PFSK-1 (cell line): ENCODE data around the gene NUB1.

Experiments
- FOXP2 ChIP-seq: optimal IDR thresholded peaks from 2 replicates; pipeline ENCODE3; 2011; ENCODE audit warnings: borderline replicate concordance, control low read depth, inconsistent platforms; ENCODE audit not compliant: insufficient read depth; ENCODE audit errors: extremely low read length, extremely low read depth
- POLR2AphosphoS5 ChIP-seq: IDR thresholded peaks from 2 replicates; pipeline ENCODE4 v1.6.1; 2012; ENCODE audit warnings: low read depth, mild to moderate bottlenecking, control low read depth, low read length, moderate library complexity
- SIN3A ChIP-seq: IDR thresholded peaks from 2 replicates; pipeline ENCODE4 v1.6.1; 2012; ENCODE audit warnings: mild to moderate bottlenecking, low read length, moderate library complexity, borderline replicate concordance; ENCODE audit not compliant: insufficient read depth
- TAF1 ChIP-seq: IDR thresholded peaks from 2 replicates; pipeline ENCODE4 v1.6.1; 2012; ENCODE audit warnings: low read length, control low read depth, borderline replicate concordance; ENCODE audit not compliant: insufficient read depth
- TF ChIP-seq, protein P1 (sequence below), 2 experiments: IDR thresholded peaks; 2 replicates each; pipeline versions ENCODE4 v1.6.1 to v1.8.0; 2011 to 2012; ENCODE audit warnings: low read depth in 2 of 2, low read length in 2 of 2, control low read depth in 1 of 2, inconsistent platforms in 1 of 2, mild to moderate bottlenecking in 1 of 2, moderate library complexity in 1 of 2; ENCODE audit not compliant: insufficient read depth in 1 of 2

Gene NUB1

DNA sequence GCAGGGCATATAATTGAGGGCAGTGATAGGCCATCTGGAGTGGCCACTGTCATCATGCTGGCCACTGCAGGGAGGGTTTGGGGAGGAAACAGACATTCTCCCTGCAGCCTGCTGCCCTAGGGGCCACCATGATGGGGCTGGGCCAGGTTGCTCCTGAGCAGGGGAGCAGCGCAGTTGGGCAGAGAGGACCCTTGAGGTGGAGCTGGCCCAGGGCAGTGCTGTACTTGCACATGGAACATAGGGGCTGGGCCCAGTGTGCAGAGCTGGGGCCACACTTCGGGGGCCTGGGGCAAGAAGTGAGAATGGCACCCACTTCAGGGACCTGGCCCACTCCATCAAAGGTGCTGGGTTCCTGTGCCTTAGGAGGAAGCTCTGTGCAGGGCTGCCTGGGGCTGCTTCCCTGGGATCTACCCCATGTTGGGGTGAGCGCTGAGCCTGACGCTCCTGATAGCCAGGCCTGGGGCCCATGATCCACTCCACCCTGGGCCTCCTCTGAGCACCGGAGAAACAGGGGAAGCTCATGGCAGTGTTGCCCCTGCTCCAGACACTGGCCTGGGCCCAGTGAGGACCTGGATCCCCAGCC, 21.3 kb upstream of the NUB1 start:
- TF ChIP-seq POLR2AphosphoS5, result no peak
- TF ChIP-seq, protein P1, sequence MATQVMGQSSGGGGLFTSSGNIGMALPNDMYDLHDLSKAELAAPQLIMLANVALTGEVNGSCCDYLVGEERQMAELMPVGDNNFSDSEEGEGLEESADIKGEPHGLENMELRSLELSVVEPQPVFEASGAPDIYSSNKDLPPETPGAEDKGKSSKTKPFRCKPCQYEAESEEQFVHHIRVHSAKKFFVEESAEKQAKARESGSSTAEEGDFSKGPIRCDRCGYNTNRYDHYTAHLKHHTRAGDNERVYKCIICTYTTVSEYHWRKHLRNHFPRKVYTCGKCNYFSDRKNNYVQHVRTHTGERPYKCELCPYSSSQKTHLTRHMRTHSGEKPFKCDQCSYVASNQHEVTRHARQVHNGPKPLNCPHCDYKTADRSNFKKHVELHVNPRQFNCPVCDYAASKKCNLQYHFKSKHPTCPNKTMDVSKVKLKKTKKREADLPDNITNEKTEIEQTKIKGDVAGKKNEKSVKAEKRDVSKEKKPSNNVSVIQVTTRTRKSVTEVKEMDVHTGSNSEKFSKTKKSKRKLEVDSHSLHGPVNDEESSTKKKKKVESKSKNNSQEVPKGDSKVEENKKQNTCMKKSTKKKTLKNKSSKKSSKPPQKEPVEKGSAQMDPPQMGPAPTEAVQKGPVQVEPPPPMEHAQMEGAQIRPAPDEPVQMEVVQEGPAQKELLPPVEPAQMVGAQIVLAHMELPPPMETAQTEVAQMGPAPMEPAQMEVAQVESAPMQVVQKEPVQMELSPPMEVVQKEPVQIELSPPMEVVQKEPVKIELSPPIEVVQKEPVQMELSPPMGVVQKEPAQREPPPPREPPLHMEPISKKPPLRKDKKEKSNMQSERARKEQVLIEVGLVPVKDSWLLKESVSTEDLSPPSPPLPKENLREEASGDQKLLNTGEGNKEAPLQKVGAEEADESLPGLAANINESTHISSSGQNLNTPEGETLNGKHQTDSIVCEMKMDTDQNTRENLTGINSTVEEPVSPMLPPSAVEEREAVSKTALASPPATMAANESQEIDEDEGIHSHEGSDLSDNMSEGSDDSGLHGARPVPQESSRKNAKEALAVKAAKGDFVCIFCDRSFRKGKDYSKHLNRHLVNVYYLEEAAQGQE (IDR thresholded peaks at IDR 0.05; ENCODE audit: insufficient read depth in 1 of 2, low read depth in 2 of 2, low read length in 2 of 2), result no peak
- no peak for TF ChIP-seq FOXP2
- no peak for TF ChIP-seq SIN3A
- no peak for TF ChIP-seq TAF1

DNA sequence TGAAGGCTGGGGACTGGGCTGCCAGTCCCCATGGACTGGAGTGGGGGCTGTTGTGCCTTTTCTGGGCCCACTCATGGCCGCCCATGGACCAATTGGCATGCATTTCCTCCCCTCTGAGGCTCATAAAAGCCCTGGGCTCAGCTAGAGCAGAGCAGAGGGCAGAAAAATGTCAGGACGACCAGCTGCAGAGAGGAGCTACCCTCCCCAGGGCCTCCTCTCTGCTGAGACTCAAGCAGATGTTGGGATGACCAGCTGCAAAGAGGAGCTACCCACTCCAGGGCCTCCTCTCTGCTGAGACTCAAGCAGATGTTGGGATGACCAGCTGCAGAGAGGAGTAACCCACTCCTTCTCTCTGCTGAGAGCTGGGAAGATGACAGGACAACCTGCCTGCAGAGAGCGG, 20.3 kb upstream of the NUB1 start:
- no peak for TF ChIP-seq FOXP2
- TF ChIP-seq SIN3A, result no peak
- TF ChIP-seq POLR2AphosphoS5, result no peak
- TF ChIP-seq, protein P1 (IDR thresholded peaks at IDR 0.05; ENCODE audit: insufficient read depth in 1 of 2, low read depth in 2 of 2, low read length in 2 of 2), result no peak
- TF ChIP-seq TAF1, result no peak

DNA sequence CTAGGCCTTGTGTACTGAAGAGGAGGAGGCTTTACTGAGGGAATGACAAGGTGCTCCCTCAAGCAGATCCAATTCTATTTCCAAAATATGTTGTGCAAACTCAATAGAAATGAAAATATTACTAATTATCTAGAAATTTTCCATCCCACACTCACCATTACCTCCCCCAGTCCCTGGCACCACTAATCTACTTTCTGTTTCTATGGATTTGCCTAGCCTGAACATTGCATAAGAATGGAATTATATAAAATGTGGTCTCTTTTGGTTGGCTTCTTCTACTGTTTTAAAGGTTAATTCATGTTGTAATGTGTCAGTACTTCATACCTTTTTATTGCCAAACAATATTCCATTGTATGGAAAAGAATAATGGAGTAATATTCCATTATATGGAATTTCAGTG, 18.7 kb upstream of the NUB1 start:
- TF ChIP-seq, protein P1 (IDR thresholded peaks at IDR 0.05; ENCODE audit: insufficient read depth in 1 of 2, low read depth in 2 of 2, low read length in 2 of 2), result no peak
- no peak for TF ChIP-seq FOXP2

DNA sequence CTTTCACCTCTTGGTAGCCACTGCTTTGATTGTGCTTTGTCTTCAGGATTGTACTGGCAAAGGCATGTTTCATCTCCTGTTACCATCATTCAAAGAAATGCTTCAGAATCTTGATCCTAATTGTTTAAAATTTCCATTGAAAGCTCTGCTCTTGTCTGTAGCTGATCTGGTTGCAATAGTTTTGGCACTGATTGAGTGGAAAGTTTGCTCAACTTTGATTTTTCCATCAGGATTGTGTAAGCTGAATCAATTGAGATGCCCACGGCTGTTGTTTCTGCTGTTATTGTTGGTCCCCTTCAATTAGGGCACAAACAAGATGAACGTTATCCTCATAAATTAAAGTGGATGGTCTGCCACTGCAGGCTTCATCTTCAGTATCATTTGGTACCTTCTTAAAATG, 14.6 kb upstream of the NUB1 start:
- no peak for TF ChIP-seq POLR2AphosphoS5
- TF ChIP-seq, protein P1 (IDR thresholded peaks at IDR 0.05; ENCODE audit: insufficient read depth in 1 of 2, low read depth in 2 of 2, low read length in 2 of 2), result no peak
- no peak for TF ChIP-seq SIN3A
- TF ChIP-seq FOXP2, result no peak
- no peak for TF ChIP-seq TAF1

DNA sequence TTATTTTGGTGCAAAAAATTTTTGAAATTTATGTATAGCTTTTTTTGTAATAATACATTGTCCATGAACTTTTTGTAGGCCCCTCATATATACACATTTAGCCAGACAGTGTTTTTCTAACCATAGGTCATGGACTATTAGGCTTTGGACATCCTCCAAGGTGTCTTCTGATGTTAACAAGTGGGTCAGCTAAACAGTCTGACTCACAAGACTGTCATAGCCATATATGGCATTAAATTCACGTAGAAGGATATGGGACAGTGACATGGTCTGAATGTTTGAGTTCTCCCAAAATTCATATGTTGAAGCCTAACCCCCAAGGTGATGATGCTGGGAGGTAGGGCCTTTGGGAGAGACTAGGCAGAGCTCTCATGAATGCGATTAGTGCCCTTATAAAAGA, 14.0 kb upstream of the NUB1 start:
- TF ChIP-seq FOXP2, result no peak
- TF ChIP-seq, protein P1 (IDR thresholded peaks at IDR 0.05; ENCODE audit: insufficient read depth in 1 of 2, low read depth in 2 of 2, low read length in 2 of 2), result no peak
- TF ChIP-seq POLR2AphosphoS5, result no peak
- no peak for TF ChIP-seq SIN3A
- no peak for TF ChIP-seq TAF1
